GM19025 (cell line): Measurements from ENCODE around the gene C5AR1.
"Not testable (repeated sequence)": the region's sequence is repeated elsewhere in the genome, so short reads cannot be mapped to it uniquely, and the experiment has no call there.

Source experiments
- ATAC-seq: cut with Tn5 transposase; IDR thresholded peaks from one replicate; pipeline ENCODE4 v1.9.1; 2021; ENCODE audit warnings: mild to moderate bottlenecking, low read depth, moderate library complexity; ENCODE audit not compliant: unreplicated experiment

C5AR1 gene

DNA sequence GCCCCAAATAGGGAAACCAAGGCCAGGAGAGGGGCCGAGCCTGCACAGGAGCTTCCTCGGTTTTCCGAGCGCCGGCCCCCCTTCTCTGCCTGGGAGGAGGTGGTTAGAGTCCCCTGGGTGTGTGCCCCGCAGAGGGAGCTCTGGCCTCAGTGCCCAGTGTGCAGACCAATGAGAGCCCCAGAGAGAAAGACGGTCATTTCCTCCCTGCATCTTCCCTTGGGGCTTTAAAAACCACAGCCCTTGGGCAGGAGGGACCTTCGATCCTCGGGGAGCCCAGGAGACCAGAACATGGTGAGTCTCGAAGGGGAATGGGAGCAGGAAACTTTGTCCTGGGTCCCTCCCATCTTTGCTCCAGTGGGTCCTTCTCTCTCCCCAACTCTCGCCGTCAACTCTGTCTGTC, at the start of gene C5AR1:
TSS of gene C5AR1 (plus strand) at position 254 of the 400 bp plus-strand sequence. CDS start at position 289, 35 bp downstream.
- no peak for ATAC-seq

- no peak for ATAC-seq
These were observed 49.2 kb upstream of the C5AR1 start for GRCh38 chr19:47260476-47260875.

- ATAC-seq = peak; percentile 81
These were observed 47.5 kb upstream of the C5AR1 start for GRCh38 chr19:47261946-47262793.

DNA sequence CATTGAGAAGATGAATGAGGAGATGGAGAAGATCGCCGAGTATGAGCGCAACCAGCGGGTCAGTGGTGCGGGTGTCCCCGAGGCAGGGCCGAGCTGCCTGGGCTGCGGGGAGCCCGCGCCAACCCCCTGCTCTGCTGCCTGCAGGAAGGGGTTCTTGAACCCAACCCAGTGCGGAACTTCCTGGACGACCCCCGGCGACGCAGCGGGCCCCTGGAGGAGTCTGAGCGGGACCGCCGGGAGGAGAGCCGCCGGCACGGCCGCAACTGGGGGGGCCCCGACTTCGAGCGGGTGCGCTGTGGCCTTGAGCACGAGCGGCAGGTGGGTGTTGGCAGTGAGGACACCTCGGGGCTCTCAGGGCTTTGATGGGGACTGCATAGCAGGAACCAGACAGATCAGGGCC, 45.0 kb upstream of the C5AR1 start:
- ATAC-seq = no peak

GRCh38 chr19:47266401-47266941, 43.2 kb upstream of the C5AR1 start:
- no peak for ATAC-seq

DNA sequence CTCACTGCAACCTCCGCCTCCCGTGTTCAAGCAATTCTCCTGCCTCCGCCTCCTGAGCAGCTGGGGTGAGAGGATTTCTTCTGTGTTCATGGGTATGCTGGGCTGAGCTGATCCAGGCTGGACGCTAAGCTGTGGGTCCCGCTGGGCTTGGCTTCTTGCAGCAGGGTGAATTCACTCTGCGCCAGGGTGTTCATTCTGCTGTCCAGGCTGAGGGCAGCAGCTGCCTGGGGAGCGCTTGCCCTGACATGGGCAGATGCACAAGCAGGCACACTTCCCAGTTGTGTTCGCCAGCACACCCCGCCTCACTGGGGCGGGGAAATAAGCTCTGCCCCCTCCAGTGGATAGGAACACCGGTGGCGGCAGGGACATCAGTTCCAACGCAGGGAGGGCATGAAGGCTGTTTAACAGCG, 42.3 kb upstream of the C5AR1 start:
- no peak for ATAC-seq

DNA sequence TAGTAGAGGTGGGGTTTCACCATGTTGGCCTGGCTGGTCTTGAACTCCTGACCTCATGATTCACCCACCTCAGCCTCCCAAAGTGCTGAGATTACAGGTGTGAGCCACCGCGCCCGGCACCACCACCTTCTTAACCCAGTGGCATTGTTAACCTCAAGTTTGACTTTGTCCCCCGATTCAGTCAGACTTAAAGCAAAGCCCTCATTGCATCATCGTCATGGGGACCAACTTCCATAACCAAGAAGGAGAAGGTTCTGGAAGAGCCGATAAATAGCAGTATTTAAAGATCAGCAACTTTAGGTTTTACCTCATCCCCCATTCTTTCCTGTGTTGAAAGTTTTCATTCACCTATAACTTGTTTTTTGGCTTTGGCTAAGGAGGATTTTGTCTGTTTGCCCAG, 41.6 kb upstream of the C5AR1 start:
- no peak for ATAC-seq

DNA sequence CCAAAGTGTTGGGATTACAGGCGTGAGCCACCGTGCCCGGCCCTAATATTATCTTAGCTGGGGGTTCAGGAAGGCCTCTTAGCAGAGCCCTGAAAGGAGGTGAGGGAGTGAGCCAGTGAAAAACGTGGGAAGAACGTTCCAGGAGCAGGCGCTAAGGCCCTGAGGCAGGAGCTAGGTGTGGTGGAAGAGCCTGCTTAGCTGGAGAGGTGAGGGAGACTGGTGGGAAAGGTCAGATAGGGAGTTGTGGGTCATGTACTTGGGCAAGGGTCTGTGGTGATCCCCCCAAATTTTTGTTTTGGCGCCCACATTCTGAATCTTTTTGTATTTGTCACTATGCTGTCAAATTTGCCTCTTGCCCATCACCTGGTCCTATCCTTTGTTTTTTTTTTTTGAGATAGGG, 40.1 kb upstream of the C5AR1 start:
- no peak for ATAC-seq

DNA sequence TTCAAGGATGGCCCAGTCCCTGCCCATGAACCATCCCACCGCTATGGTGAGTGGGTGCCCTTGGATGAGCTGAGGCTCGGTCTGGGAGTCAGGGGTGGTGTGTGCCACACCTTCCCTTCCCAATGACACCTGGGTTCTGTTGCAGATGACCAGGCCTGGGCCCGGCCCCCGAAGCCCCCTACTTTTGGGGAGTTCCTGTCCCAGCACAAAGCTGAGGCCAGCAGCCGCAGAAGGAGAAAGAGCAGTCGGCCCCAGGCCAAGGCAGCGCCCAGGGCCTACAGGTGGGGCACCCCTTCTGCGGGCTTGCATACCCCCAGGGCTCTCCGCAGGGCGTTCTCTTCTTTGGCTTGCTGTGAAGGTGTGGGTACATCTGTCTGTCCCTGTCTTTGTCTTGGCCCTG, 39.3 kb upstream of the C5AR1 start:
- ATAC-seq = no peak

GRCh38 chr19:47271949-47272348, 37.7 kb upstream of the C5AR1 start:
- ATAC-seq = no peak

- ATAC-seq = no peak
These were observed 37.0 kb upstream of the C5AR1 start for GRCh38 chr19:47272448-47273312.

GRCh38 chr19:47273313-47274070, 36.2 kb upstream of the C5AR1 start:
- peak; percentile 59 for ATAC-seq

- ATAC-seq = peak; percentile 46
These were observed 35.4 kb upstream of the C5AR1 start, which contains the start of gene INAFM1 for GRCh38 chr19:47274071-47274890. TSS of gene INAFM1 (plus strand) at chr19:47274885. CDS start at chr19:47274920, 35 bp downstream.

- no peak for ATAC-seq
These were observed 34.5 kb upstream of the C5AR1 start for GRCh38 chr19:47274891-47275761.

- no peak for ATAC-seq
These were observed 33.7 kb upstream of the C5AR1 start for GRCh38 chr19:47275791-47276461.

- ATAC-seq = not testable (repeated sequence)
These were observed 33.1 kb upstream of the C5AR1 start for GRCh38 chr19:47276513-47276912.

DNA sequence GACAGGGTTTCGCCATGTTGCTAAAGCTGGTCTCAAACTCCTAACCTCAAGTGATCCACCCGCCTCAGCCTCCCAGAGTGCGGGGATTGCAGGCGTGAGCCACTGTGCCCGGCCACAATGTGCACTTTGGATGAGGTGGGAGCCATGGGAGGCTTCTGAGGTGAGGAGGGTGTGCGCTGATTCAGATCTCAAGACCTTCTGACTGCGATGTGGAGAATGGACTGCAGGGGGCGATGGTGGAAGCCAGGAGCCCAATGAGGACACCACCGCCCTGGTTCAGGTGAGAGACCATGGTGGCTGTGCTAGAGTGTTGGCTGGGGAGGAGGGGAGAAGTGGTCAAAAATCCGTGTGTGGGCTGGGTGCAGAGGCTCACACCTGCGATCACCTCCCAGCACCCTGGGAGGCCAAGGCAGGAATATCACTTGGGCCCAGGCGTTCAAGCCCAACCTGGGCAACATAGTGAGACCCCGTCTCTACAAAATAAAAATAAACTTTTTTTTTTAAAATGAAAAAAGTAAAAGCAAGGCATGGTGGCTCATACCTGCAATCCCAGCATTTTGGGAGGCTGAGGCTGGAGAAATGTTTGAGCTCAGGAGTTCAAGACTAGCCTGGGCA, 29.4 kb upstream of the C5AR1 start:
- no peak for ATAC-seq
